ENCODE results near the gene PITRM1.

DNA sequence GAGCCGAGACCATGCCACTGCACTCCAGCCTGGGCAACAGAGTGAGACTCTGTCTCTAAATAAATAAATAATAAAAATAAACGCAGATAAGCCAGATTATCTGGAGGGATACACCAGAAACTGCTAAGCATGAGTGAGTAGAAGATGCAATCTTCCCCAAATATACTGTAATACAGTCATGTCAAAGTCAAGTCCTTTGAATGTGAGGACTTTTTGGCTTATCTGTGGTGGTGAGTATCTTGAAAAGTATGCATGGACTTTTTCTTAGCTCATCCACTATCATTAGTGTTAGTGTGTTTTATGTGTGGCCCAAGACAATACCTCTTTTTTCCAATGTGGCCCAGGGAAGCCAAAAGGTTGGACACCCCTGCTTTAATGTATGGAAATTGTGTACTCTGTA is 44.7 kb upstream of the PITRM1 start:
- TF ChIP-seq, protein P1, sequence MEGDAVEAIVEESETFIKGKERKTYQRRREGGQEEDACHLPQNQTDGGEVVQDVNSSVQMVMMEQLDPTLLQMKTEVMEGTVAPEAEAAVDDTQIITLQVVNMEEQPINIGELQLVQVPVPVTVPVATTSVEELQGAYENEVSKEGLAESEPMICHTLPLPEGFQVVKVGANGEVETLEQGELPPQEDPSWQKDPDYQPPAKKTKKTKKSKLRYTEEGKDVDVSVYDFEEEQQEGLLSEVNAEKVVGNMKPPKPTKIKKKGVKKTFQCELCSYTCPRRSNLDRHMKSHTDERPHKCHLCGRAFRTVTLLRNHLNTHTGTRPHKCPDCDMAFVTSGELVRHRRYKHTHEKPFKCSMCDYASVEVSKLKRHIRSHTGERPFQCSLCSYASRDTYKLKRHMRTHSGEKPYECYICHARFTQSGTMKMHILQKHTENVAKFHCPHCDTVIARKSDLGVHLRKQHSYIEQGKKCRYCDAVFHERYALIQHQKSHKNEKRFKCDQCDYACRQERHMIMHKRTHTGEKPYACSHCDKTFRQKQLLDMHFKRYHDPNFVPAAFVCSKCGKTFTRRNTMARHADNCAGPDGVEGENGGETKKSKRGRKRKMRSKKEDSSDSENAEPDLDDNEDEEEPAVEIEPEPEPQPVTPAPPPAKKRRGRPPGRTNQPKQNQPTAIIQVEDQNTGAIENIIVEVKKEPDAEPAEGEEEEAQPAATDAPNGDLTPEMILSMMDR (conservative IDR thresholded peaks at IDR 0.05): no peak
- no peak for TF ChIP-seq ZFX (IDR thresholded peaks at IDR 0.05)
